Fibroblast of pulmonary artery (primary cell): ENCODE measurements around the gene APOBEC3G.
"Not testable (repeated sequence)": the region's sequence is repeated elsewhere in the genome, so short reads cannot be mapped to it uniquely, and the experiment has no call there.

ENCODE experiments used
- DNase-seq: peaks from one replicate; pipeline ENCODE4 v3.0.0-alpha.2; 2010; ENCODE audit warnings: low read depth
- H3K4me3 ChIP-seq: replicated peaks from 2 replicates; pipeline ENCODE4 v1.5.1; 2011; ENCODE audit warnings: low read depth, mild to moderate bottlenecking, control low read depth, low read length, moderate library complexity
- CTCF ChIP-seq: IDR thresholded peaks from 2 replicates; pipeline ENCODE4 v1.5.1; 2011; ENCODE audit warnings: mild to moderate bottlenecking, control low read depth, low read length, inconsistent platforms; ENCODE audit errors: missing control alignments

APOBEC3G gene

DNA sequence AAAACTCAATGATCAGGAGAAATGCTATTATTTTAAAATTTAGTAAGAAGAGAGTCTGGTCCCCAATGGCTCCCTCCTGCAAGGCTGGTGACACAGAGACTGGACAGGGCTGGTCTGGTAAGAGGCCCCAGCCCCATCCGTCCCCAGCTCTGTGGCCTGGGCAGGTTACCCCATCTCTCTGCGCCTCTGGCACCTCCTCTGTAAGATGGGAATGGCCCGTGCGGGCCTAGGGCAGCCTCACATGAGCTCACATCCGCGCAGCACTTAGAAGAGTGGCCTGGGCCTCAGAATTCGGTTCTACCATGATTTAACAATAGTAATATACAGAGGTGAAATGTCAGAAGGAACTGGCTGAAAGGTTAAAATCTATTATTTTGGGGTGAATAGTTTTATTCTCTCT lies 35.2 kb upstream of the APOBEC3G start:
- TF ChIP-seq CTCF, result no peak
- no peak for DNase-seq
- no peak overlapping the region for H3K4me3 ChIP-seq

DNA sequence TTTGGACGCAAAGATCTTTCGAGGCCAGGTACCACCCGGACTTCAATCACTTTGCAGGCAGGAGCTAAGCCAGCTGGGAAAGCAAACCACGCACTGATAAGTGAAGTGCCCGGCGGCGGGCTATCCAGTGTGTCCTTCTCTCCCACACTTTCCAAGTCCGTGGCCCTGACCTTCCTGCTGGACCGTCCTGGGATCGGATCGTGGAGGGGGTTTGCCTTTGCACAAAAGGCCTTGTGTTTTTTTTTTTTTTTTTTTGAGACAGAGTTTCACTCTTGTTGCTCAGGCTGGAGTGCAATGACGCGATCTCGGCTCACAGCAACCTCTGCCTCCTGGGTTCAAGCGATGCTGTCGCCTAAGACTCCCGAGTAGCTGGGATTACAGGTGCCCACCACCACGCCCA lies 34.0 kb upstream of the APOBEC3G start:
- DNase-seq, H3K4me3 ChIP-seq: not testable (repeated sequence)

DNA sequence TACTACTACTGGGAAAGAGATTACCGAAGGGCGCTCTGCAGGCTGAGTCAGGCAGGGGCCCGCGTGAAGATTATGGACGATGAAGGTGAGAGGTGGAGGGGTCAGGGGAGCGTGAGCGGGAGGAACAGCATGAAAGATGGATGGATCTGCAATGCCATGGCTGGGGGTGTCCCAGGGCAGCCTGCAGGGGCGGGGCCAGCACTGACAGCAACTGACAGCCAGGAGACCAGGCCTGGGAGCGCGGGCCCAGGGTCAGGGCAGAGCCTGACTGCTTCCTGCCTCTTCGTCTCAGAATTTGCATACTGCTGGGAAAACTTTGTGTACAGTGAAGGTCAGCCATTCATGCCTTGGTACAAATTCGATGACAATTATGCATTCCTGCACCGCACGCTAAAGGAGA lies 31.9 kb upstream of the APOBEC3G start:
- H3K4me3 ChIP-seq, DNase-seq: not testable (repeated sequence)

- not testable (repeated sequence) for H3K4me3 ChIP-seq, DNase-seq
Measured at GRCh38 chr22:39049486-39049885, 27.6 kb upstream of the APOBEC3G start.

DNA sequence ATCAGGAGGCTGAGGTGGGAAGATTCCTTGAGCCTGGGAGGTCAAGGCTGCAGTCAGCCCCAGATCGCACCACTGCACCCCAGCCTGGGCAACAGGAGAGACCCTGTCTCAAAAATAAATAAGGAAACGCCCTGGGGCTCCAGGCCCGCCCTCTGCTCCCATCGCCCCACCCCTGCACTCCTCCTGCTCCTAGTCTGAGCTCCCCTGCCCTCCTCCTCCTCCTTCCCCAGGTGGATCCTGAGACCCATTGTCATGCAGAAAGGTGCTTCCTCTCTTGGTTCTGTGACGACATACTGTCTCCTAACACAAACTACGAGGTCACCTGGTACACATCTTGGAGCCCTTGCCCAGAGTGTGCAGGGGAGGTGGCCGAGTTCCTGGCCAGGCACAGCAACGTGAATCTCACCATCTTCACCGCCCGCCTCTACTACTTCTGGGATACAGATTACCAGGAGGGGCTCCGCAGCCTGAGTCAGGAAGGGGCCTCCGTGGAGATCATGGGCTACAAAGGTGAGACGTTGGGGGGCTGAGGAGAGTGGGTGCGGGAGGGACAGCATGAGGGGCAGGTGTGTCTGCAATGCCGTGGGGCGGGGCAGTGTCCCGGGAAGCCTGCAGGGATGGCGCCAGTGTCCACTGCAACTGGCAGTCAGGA lies 25.1 kb upstream of the APOBEC3G start:
- not testable (repeated sequence) for H3K4me3 ChIP-seq, DNase-seq

DNA sequence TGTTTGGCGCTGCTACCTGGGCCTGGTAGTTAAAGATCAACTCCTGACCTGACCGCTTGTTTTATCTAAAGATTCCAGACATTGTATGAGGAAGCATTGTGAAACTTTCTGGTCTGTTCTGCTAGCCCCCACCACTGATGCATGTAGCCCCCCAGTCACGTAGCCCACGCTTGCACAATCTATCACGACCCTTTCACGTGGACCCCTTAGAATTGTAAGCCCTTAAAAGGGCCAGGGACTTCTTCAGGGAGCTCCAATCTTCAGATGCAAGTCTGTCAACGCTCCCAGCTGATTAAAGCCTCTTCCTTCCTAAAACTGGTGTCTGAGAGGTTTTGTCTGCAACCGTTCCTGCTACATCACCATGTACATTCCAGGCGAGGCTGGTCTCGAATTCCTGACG lies 21.4 kb upstream of the APOBEC3G start:
- no peak for DNase-seq
- H3K4me3 ChIP-seq, result no peak overlapping the region
- TF ChIP-seq CTCF, result no peak

- DNase-seq, H3K4me3 ChIP-seq: not testable (repeated sequence)
Measured at GRCh38 chr22:39061290-39061689, 15.8 kb upstream of the APOBEC3G start.

GRCh38 chr22:39061951-39062350 lies 15.1 kb upstream of the APOBEC3G start:
- H3K4me3 ChIP-seq, DNase-seq: not testable (repeated sequence)

- DNase-seq, result not testable (repeated sequence)
Measured at GRCh38 chr22:39063904-39064303, 13.2 kb upstream of the APOBEC3G start.

DNA sequence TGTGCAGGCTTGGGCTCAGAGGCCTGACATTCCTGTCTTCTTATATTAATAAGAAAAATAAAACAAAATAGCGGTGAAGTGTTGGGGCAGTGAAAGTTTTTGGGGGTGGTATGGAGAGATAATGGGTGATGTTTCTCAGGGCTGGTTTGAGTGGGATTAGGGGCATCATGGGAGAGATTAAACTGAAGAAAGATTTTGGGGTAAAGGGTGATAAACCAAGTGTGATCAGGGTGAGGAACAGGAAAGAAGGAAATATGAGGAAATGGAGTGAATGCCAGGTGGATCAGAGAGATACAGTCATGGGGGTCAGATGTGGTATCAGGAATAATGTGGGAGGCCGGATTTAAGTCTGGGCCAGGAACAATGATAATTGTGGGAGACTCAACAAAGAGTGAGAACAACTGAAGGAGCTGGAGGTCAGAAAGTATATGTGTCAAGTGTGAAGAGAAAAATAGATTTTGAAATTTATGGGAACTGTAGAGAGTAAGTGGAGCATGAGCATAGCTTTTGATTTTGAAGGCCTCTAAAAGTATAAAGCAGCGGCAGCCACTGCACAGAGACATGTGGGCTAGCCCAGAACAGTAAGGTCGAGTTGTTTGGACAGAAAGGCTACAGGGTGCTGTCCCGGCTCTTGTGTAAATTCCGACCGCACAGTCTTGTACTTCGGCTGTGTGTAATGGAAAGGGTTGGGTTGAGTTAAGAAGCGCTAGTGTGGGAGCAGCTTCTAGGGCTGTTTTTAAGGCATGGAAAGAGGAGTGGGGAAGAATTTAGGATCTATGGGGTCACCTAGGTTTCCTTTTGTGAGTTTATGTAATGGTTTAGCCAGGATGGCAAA lies 10.4 kb upstream of the APOBEC3G start:
- not testable (repeated sequence) for H3K4me3 ChIP-seq, DNase-seq

More at GRCh38 chr22:39063904-39064303, 13.2 kb upstream of the APOBEC3G start:
- H3K4me3 ChIP-seq, result not testable (repeated sequence)

DNA sequence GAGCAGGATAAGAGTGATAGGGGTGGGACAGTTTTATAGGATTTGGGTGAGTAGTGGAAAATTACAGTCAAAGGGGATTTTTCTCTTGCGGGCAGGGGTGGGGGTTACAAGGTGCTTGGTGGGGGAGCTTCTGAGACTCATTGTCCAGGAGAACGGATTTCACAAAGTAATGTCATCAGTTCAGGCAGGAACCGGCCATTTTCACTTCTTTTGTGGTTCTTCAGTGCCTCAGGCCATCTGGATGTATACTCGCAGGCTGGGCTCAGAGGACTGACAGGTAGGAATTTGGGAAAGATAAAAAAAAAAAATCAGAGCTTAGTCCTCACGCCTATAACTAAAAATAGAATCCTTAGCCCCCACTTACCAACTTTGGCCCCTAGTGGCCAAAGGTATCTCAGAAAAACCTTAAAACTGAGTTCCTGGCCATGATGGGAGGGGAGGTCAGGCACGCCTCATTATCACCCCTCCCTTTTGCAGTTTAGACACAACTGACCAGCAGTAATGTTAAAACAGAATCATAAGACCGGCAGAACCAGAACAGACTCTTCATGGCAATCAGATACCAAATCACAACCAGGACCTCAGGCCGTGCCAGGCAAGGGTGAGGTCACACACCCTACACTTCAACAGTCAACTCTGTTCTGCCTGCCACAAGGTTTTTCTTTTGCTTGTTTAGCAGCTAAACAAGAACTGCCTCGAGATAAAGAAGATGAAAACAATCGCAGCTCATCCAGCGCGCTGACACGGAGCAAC lies 8.9 kb upstream of the APOBEC3G start:
- H3K4me3 ChIP-seq, result no peak overlapping the region
- no peak for TF ChIP-seq CTCF
- DNase-seq, result no peak
